ENCODE results near the gene RPS15. TPM values are rescaled to one million over a fixed set of nuclear protein-coding genes. Genes with fewer than 3 reads are reported as not detected.
A peak's percentile ranks its signal among the peaks of the same experiment; 100 is the strongest.

Gene RPS15
- total and polyA plus RNA-seq, 9 of the 15 experiments (the other 6 are each of a cell fraction or from before 2014, with no cell fraction given), result 605 to 2,791 (median 957) TPM

GRCh38 chr19:1438035-1438932 is at the start of gene RPS15 (continued):
- TF ChIP-seq CLOCK (CRISPR knock-in tag; IDR thresholded peaks at IDR 0.05; ENCODE audit: borderline replicate concordance) (no peak), SRSF9 (IDR thresholded peaks at IDR 0.05; ENCODE audit: borderline replicate concordance, low read depth, low read length) (no peak), SRSF7 (optimal IDR thresholded peaks at IDR 0.05; ENCODE audit: low read depth, low read length) (peak; percentile 54), ZNF695 (CRISPR knock-in tag; IDR thresholded peaks at IDR 0.05) (no peak), UBTF (IDR thresholded peaks at IDR 0.05; ENCODE audit: borderline replicate concordance in 1 of 2, low read depth in 2 of 2, low read length in 2 of 2) (peak in 1 of 2 experiments; percentile 56; a peak in 1 of 4 replicates), HNRNPL (IDR thresholded peaks at IDR 0.05; ENCODE audit: low read depth, low read length) (0 out of 2 replicates have a peak, but pooled peaks have one; percentile 31), KHSRP (IDR thresholded peaks at IDR 0.05) (no peak), L3MBTL2 (IDR thresholded peaks at IDR 0.05) (peak; percentile 78), SMAD4 (CRISPR knock-in tag; conservative IDR thresholded peaks at IDR 0.05) (peak; percentile 61), CHD2 (IDR thresholded peaks at IDR 0.05; ENCODE audit: low read depth, low read length) (peak; percentile 99), ZNF384 (IDR thresholded peaks at IDR 0.05; ENCODE audit: low read depth, low read length) (no peak), TBL1XR1 (IDR thresholded peaks at IDR 0.05; ENCODE audit: low read length in 2 of 2) (peak; percentile 26 to 74; a peak in 3 of 4 replicates), ZNF699 (CRISPR knock-in tag; IDR thresholded peaks at IDR 0.05; ENCODE audit: insufficient replicate concordance) (no peak), RREB1 (CRISPR knock-in tag; IDR thresholded peaks at IDR 0.05) (peak; percentile 60; the same call in 1 of the 2 replicates), RBM39 (optimal IDR thresholded peaks at IDR 0.05; ENCODE audit: low read depth, low read length) (peak; percentile 22), TEAD4 (IDR thresholded peaks at IDR 0.05; ENCODE audit: low read length) (peak; percentile 7; the same call in 1 of the 2 replicates), TEAD4 (CRISPR knock-in tag; IDR thresholded peaks at IDR 0.05; ENCODE audit: borderline replicate concordance) (no peak)

Data from K562 (cell line).